K562 (cell line): ENCODE results near the gene COX11. TPM values are rescaled to one million over a fixed set of nuclear protein-coding genes. Genes with fewer than 3 reads are reported as not detected.

Source experiments
- C11orf30 ChIP-seq: fragments of 450-650 bp; IDR thresholded peaks from 2 replicates; pipeline ENCODE4 v1.6.1; 2016; ENCODE audit warnings: low read depth, mild to moderate bottlenecking
- CCAR2 ChIP-seq: fragments of 200-400 bp; formaldehyde crosslinking; IDR thresholded peaks from 2 replicates; pipeline ENCODE4 v1.6.1; 2017; ENCODE audit warnings: mild to moderate bottlenecking, low read depth, low read length
- CSDE1 ChIP-seq, 2 experiments: fragments of 450-650 bp; IDR thresholded peaks; 2 replicates each; pipeline ENCODE4 v1.6.1; 2016; ENCODE audit warnings: mild to moderate bottlenecking in 1 of 2
- ERF ChIP-seq: fragments of 450-650 bp; formaldehyde crosslinking; IDR thresholded peaks from 2 replicates; pipeline ENCODE4 v1.4.0; 2020; ENCODE audit warnings: mild to moderate bottlenecking, mixed read lengths
- ESRRB ChIP-seq: fragments of 250-450 bp; sonication (Bioruptor Pico); IDR thresholded peaks from 2 replicates; pipeline ENCODE4 v1.5.0; 2020; ENCODE audit warnings: mild to moderate bottlenecking, moderate library complexity, borderline replicate concordance
- GABPA ChIP-seq: fragments of 200-800 bp; sonication (Bioruptor generic); conservative IDR thresholded peaks from 2 replicates; pipeline ENCODE4 v1.6.1; 2016; ENCODE audit warnings: low read depth, missing genetic modification characterization, missing compliant biosample characterization
- GATA2 ChIP-seq: sonication (generic); formaldehyde crosslinking; IDR thresholded peaks from 2 replicates; pipeline ENCODE4 v1.4.0; 2020; ENCODE audit warnings: mild to moderate bottlenecking, missing genetic modification reagents
- GTF2B ChIP-seq: IDR thresholded peaks from 2 replicates; pipeline ENCODE4 v1.6.1; 2011; ENCODE audit not compliant: insufficient read length; ENCODE audit errors: extremely low read depth
- HDAC6 ChIP-seq: IDR thresholded peaks from 2 replicates; pipeline ENCODE4 v1.6.1; 2012; ENCODE audit warnings: low read depth, mild to moderate bottlenecking, control low read depth, inconsistent platforms, low read length, moderate library complexity
- MAFF ChIP-seq: IDR thresholded peaks from 2 replicates; pipeline ENCODE4 v1.6.1; 2012; ENCODE audit warnings: low read length, improper control_type of control experiment
- MIER1 ChIP-seq: fragments of 450-650 bp; IDR thresholded peaks from 2 replicates; pipeline ENCODE4 v1.6.1; 2016; ENCODE audit warnings: antibody characterized with exemption, mild to moderate bottlenecking, low read depth
- POLR3A ChIP-seq: IDR thresholded peaks from 2 replicates; pipeline ENCODE4 v1.6.1; 2011; ENCODE audit warnings: borderline replicate concordance, mild to moderate bottlenecking, moderate library complexity; ENCODE audit not compliant: insufficient read length, insufficient read depth; ENCODE audit errors: extremely low read depth
- PTBP1 ChIP-seq: fragments of 200-400 bp; formaldehyde crosslinking; IDR thresholded peaks from 2 replicates; pipeline ENCODE4 v1.6.1; 2017; ENCODE audit warnings: low read depth, low read length
- RNF2 ChIP-seq: sonication (generic); IDR thresholded peaks from 2 replicates; pipeline ENCODE4 v1.6.1; 2016
- SP1 ChIP-seq: sonication (generic); formaldehyde crosslinking; IDR thresholded peaks from 2 replicates; pipeline ENCODE4 v1.8.1; 2022; ENCODE audit warnings: mild to moderate bottlenecking, missing genetic modification reagents
- STAT5A ChIP-seq: IDR thresholded peaks from 2 replicates; pipeline ENCODE4 v1.6.1; 2012; ENCODE audit warnings: low read length, inconsistent platforms, borderline replicate concordance
- ZBTB43 ChIP-seq: sonication (generic); formaldehyde crosslinking; IDR thresholded peaks from 2 replicates; pipeline ENCODE4 v1.8.0; 2023; ENCODE audit warnings: mild to moderate bottlenecking, missing genetic modification reagents
- ZNF184 ChIP-seq: sonication (generic); formaldehyde crosslinking; IDR thresholded peaks from 2 replicates; pipeline ENCODE4 v1.5.0; 2020; ENCODE audit warnings: missing genetic modification reagents
- ZNF316 ChIP-seq: fragments of 450-650 bp; IDR thresholded peaks from 2 replicates; pipeline ENCODE4 v1.6.1; 2016
- ZNF384 ChIP-seq: IDR thresholded peaks from 2 replicates; pipeline ENCODE4 v1.6.1; 2012; ENCODE audit warnings: low read depth, low read length, improper control_type of control experiment
- ZNF639 ChIP-seq, 2 experiments: fragments of 200-800 bp in 1 of 2; sonication (Bioruptor generic) in 1 of 2; sonication (generic) in 1 of 2; formaldehyde crosslinking in 1 of 2; IDR thresholded peaks in 1 of 2; conservative IDR thresholded peaks in 1 of 2; 2 replicates each; pipeline versions ENCODE4 v1.5.0 to v1.6.1; 2016 to 2020; ENCODE audit warnings: missing compliant biosample characterization in 1 of 2, missing genetic modification characterization in 1 of 2, missing genetic modification reagents in 1 of 2
- ZNF785 ChIP-seq: fragments of 250-450 bp; sonication (Bioruptor Pico); IDR thresholded peaks from 2 replicates; pipeline ENCODE4 v1.4.0; 2020; ENCODE audit warnings: mild to moderate bottlenecking
- polyA plus RNA-seq, 8 experiments: library from polyadenylated mRNA; depleted of rRNA in 4 of 8; stranded (reverse) in 5 of 8; unstranded in 3 of 8; fragments of >200 nt; fragmentation: Nextera tagmentation in 2 of 8; fragmentation: Illumina TruSeq in 1 of 8; extraction: Ambion mirVana in 2 of 8; extraction: Trizol in 1 of 8; gene quantifications; 2 replicates each; pipeline versions ENCODE4 v1.2.1 to v1.2.3, GENCODE V29; 2011 to 2014; ENCODE audit warnings: inconsistent platforms in 1 of 8, missing spikeins in 1 of 8
- total RNA-seq, 7 experiments: library from RNA; depleted of rRNA in 6 of 7; stranded (reverse); fragments of >200 nt in 6 of 7; fragmentation: Illumina TruSeq in 2 of 7; extraction: Trizol in 2 of 7; gene quantifications; 2 replicates each; pipeline versions ENCODE4 v1.2.1 to v1.2.3, GENCODE V29; 2011 to 2021; ENCODE audit warnings: low replicate concordance in 1 of 7
- TF ChIP-seq, protein P1 (sequence below): conservative IDR thresholded peaks from 2 replicates; pipeline ENCODE4 v1.6.1; 2011; ENCODE audit warnings: low read depth, mild to moderate bottlenecking, low read length; ENCODE audit not compliant: control insufficient read depth
- TF ChIP-seq, protein P2 (sequence below): fragments of 250-450 bp; sonication (Bioruptor Pico); IDR thresholded peaks from 2 replicates; pipeline ENCODE4 v1.9.0; 2021; ENCODE audit warnings: mild to moderate bottlenecking
- TF ChIP-seq, protein P3 (sequence below): fragments of 450-650 bp; IDR thresholded peaks from 2 replicates; pipeline ENCODE4 v1.6.1; 2016; ENCODE audit warnings: missing biosample characterization, missing genetic modification characterization

Gene COX11
- total and polyA plus RNA-seq, 9 of the 15 experiments (the other 6 are each of a cell fraction or from before 2014, with no cell fraction given), result 18.5 to 112 (median 30.7) TPM

DNA sequence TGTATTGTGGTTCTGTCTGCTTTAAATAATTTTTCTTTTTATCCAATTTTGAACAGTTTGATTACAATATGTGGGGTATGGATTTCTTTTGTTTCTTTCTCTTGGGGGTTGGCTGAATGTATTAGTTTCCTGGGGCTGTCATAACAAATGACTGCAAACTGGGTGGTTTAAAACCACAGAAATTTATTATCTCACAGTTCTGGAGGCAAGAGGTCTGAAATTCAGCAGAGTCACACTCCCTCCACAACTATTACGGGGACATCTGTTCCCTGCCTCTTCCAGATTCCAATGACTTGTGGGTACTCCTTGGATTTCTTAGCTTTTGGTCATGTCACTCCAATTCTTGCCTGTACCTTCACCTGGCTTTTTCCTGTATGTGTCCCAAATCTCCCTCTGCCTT lies 23.7 kb downstream of the COX11 start (continued):
- TF ChIP-seq GTF2B (no peak), ZNF384 (no peak), CCAR2 (no peak), SP1 (CRISPR knock-in tag) (no peak), STAT5A (no peak), CSDE1 (IDR thresholded peaks at IDR 0.05) (no peak), ZNF184 (CRISPR knock-in tag) (no peak), GATA2 (CRISPR knock-in tag) (no peak), POLR3A (no peak), MIER1 (no peak), HDAC6 (no peak), PTBP1 (no peak), ZNF639 (CRISPR knock-in tag; conservative IDR thresholded peaks at IDR 0.05 in 1 of 2, IDR thresholded peaks at IDR 0.05 in 1 of 2) (no peak), ERF (CRISPR knock-in tag) (no peak), MAFF (no peak), ESRRB (no peak), RNF2 (no peak), GABPA (tag) (no peak), ZNF316 (peak; percentile 21; the same call in 1 of the 2 replicates), C11orf30 (peak; percentile 17; the same call in 1 of the 2 replicates), ZNF785 (no peak), ZBTB43 (CRISPR knock-in tag) (no peak)
- TF ChIP-seq, protein P1, sequence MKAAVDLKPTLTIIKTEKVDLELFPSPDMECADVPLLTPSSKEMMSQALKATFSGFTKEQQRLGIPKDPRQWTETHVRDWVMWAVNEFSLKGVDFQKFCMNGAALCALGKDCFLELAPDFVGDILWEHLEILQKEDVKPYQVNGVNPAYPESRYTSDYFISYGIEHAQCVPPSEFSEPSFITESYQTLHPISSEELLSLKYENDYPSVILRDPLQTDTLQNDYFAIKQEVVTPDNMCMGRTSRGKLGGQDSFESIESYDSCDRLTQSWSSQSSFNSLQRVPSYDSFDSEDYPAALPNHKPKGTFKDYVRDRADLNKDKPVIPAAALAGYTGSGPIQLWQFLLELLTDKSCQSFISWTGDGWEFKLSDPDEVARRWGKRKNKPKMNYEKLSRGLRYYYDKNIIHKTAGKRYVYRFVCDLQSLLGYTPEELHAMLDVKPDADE, result no peak
- TF ChIP-seq, protein P2, sequence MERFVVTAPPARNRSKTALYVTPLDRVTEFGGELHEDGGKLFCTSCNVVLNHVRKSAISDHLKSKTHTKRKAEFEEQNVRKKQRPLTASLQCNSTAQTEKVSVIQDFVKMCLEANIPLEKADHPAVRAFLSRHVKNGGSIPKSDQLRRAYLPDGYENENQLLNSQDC (CRISPR knock-in tag), result no peak
- TF ChIP-seq, protein P3, sequence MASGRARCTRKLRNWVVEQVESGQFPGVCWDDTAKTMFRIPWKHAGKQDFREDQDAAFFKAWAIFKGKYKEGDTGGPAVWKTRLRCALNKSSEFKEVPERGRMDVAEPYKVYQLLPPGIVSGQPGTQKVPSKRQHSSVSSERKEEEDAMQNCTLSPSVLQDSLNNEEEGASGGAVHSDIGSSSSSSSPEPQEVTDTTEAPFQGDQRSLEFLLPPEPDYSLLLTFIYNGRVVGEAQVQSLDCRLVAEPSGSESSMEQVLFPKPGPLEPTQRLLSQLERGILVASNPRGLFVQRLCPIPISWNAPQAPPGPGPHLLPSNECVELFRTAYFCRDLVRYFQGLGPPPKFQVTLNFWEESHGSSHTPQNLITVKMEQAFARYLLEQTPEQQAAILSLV (tag), result no peak
